Activated T-helper 2 cell treated with anti-CD3 and anti-CD28 coated beads, Interferon-gamma antibody, Interleukin-2, Interleukin-4, amounts not matched to agents 10 μg/mL and 5 μg/mL and 100 μg/mL, durations not matched to agents 14 hours and 24 hours and 36 hours (primary cell): ENCODE results near the gene SEMA6D. TPM values are rescaled to one million over a fixed set of nuclear protein-coding genes. Genes with fewer than 3 reads are reported as not detected.

Source experiments
- DNase-seq: peaks from one replicate; pipeline ENCODE4 v3.0.0; 2021; ENCODE audit warnings: low spot score
- H3K27ac Mint-ChIP-seq: one replicate; pipeline ENCODE4 v1.8.0; 2021; ENCODE audit warnings: mixed read lengths
- H3K27me3 Mint-ChIP-seq: one replicate; pipeline ENCODE4 v1.8.0; 2021; ENCODE audit warnings: low read depth, mixed read lengths
- H3K36me3 Mint-ChIP-seq: one replicate; pipeline ENCODE4 v1.8.0; 2021; ENCODE audit warnings: low read depth, mixed read lengths
- H3K4me1 Mint-ChIP-seq: one replicate; pipeline ENCODE4 v1.8.0; 2021; ENCODE audit warnings: low read depth, mixed read lengths
- H3K4me3 Mint-ChIP-seq: one replicate; pipeline ENCODE4 v1.8.0; 2021; ENCODE audit warnings: low read depth, mild to moderate bottlenecking, moderate library complexity, mixed read lengths
- H3K9me3 Mint-ChIP-seq: one replicate; pipeline ENCODE4 v1.8.0; 2021; ENCODE audit warnings: mixed read lengths
- intact Hi-C: fragments of 100-400 bp; cut with micrococcal nuclease; formaldehyde crosslinking; loops from one replicate; pipeline ENCODE4 v1.15.1; 2023
- total RNA-seq: library from RNA; stranded (reverse); gene quantifications from 2 replicates; pipeline ENCODE4 v1.2.3, GENCODE V29; 2022

SEMA6D gene
- total RNA-seq, 1 donor from 2014 or later, result not detected

DNA sequence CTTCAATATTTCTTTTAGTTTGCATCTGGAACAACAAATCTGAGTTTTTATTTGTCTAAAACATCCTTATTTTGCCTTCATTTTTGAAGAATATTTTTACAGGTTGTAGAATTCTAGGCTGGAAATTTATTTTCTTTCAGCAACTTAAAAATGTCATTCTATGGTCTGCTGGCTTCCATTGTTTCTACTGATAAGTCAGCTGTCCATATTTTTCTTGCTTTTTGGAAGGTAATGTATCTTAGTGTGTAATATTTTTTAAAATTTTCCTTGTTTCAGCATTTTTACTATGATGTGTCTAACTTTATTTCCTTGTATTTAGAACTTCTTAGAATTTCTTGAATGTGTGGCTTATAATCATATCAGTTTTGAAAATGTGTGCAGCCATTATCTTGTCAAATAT is 37.0 kb downstream of the SEMA6D start:
- no peaks in the 10 kb centered on the region for H3K4me1 Mint-ChIP-seq
- no peak for DNase-seq
- intact Hi-C loops, result no loop called here
- H3K36me3 Mint-ChIP-seq, result no peaks in the 10 kb centered on the region
- H3K9me3 Mint-ChIP-seq, result peaks cover 9% of the 10 kb centered on the region
- H3K27me3 Mint-ChIP-seq, result no peaks in the 10 kb centered on the region
- H3K4me3 Mint-ChIP-seq, result no peak overlapping the region
- H3K27ac Mint-ChIP-seq, result no peak overlapping the region

DNA sequence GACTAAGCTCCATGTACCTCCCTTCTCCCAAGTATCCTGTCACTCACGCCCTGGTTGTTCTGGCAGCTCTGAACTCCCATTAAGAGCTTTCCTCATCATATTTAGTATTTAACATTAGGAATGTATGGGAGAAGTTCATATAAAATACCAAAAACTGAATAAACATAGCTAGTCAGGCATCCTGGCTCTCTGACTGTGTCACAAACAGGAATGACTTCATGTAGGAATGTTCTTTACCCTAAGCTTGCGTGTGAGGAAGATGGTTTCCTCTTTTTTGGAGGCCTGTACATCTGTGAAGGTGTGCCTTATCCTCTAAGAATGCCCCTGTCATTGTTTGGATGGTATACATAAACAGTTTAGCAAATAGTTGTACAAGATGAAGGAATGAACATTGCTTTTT is 38.6 kb downstream of the SEMA6D start:
- H3K27ac Mint-ChIP-seq, result no peak overlapping the region
- H3K4me3 Mint-ChIP-seq, result no peak overlapping the region
- peaks cover 9% of the 10 kb centered on the region for H3K9me3 Mint-ChIP-seq
- no peaks in the 10 kb centered on the region for H3K4me1 Mint-ChIP-seq
- intact Hi-C loops, result no loop called here
- H3K27me3 Mint-ChIP-seq, result no peaks in the 10 kb centered on the region
- H3K36me3 Mint-ChIP-seq, result no peaks in the 10 kb centered on the region
- DNase-seq, result no peak

DNA sequence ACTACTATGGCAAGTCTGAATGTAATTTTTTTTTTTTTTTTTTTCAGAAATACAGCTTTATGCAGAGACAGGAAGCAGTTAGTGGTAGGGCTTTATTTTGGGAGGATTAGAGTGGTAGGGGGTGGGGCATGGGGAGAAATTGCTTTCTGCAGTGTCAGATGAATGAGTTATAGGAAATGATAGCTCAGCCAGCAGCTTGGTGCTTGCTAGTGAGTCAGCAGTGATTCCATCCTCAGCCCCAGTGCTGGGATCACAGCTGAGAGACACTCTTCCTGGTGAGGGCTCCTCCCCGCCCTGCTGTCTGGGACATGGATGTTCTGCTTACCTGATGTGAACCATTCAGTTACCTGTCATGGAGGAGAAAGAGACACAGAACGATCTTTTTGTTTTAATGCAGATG is 39.6 kb downstream of the SEMA6D start:
- intact Hi-C loops, result no loop called here
- Mint-ChIP-seq H3K4me1 (no peaks in the 10 kb centered on the region), H3K4me3 (no peak overlapping the region)

DNA sequence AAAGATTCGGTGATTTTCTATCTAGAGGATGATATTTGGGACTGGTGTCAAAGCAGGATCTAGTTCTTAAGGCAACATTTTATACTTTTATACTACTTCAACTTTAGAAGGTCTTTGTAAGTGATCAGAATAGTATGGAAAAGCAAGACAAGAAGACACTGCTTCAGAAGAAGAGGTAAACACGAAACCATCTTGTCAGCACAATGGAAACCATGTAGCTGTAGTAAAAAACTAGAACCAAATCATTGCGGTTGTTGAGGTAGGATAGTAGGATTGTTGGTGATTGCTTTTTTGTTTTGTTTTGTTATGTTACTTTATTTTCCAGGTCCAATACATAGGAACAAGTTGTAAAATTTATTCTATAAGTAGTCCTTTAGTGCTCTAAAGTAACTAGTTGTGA is 40.0 kb downstream of the SEMA6D start:
- intact Hi-C loops, result no loop called here
- no peaks in the 10 kb centered on the region for H3K36me3 Mint-ChIP-seq
- peaks cover 9% of the 10 kb centered on the region for H3K9me3 Mint-ChIP-seq
- no peaks in the 10 kb centered on the region for H3K4me1 Mint-ChIP-seq
- no peaks in the 10 kb centered on the region for H3K27me3 Mint-ChIP-seq
- H3K27ac Mint-ChIP-seq, result no peak overlapping the region
- H3K4me3 Mint-ChIP-seq, result no peak overlapping the region
- DNase-seq, result no peak

More for the DNA sequence above, 39.6 kb downstream of the SEMA6D start:
- H3K27me3 Mint-ChIP-seq, result no peaks in the 10 kb centered on the region
- H3K36me3 Mint-ChIP-seq, result no peaks in the 10 kb centered on the region
- peaks cover 9% of the 10 kb centered on the region for H3K9me3 Mint-ChIP-seq
- DNase-seq, result no peak
- H3K27ac Mint-ChIP-seq, result no peak overlapping the region

DNA sequence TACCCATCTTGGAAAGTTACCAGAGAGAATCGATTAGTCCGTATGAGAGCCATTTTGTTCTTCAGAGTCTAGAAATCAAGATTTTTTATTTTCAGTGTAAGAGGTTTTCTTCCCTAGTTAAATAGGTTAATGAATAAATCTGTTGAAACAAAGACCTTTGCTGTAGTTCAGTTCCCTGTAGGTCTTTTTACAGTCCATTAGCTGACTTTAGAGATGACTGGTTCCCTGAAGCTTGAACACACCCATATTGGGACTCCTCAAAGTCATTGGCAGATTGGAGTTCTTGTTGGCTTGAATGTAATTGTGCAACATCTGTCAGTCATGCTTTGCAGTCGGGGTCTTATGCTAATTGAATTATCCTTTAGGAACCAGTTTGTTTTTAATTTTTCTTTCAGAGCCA is 45.3 kb downstream of the SEMA6D start:
- H3K36me3 Mint-ChIP-seq, result no peaks in the 10 kb centered on the region
- no peak for DNase-seq
- H3K27me3 Mint-ChIP-seq, result no peaks in the 10 kb centered on the region
- H3K9me3 Mint-ChIP-seq, result no peaks in the 10 kb centered on the region
- no peak overlapping the region for H3K27ac Mint-ChIP-seq
- H3K4me3 Mint-ChIP-seq, result no peak overlapping the region
- H3K4me1 Mint-ChIP-seq, result no peaks in the 10 kb centered on the region
- intact Hi-C loops, result no loop called here

DNA sequence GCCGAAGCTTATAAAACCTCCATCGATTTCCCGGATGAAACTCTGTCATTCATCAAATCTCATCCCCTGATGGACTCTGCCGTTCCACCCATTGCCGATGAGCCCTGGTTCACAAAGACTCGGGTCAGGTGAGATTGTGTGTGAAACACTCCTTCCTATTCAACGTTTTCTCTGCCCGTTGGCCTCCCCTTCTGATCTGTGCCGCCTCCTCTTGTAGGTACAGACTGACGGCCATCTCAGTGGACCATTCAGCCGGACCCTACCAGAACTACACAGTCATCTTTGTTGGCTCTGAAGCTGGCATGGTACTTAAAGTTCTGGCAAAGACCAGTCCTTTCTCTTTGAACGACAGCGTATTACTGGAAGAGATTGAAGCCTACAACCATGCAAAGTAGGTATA is 47.4 kb downstream of the SEMA6D start:
- no peaks in the 10 kb centered on the region for H3K9me3 Mint-ChIP-seq
- no peak for DNase-seq
- H3K4me1 Mint-ChIP-seq, result no peaks in the 10 kb centered on the region
- no peaks in the 10 kb centered on the region for H3K36me3 Mint-ChIP-seq
- H3K27ac Mint-ChIP-seq, result no peak overlapping the region
- intact Hi-C loops, result no loop called here
- no peak overlapping the region for H3K4me3 Mint-ChIP-seq
- no peaks in the 10 kb centered on the region for H3K27me3 Mint-ChIP-seq

DNA sequence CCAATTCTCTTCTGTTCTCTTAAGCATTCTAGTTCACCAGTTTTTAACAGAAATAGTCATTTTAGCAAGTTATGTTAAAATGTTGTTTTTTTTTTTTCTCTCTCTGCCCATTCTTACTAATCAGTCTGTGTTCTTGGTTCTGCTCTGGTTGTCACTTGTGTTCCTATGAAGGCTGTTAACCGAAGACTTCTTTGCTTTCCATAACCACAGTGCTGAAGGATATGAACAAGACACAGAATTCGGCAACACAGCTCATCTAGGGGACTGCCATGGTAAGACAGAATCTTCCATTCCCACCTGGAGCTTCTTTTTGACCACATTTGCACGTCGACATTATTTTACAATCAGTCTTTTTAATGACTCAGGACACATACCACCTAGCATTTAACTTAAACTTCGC is 49.1 kb downstream of the SEMA6D start:
- no peak for DNase-seq
- Mint-ChIP-seq H3K4me3 (no peak overlapping the region), H3K27me3 (no peaks in the 10 kb centered on the region), H3K27ac (no peak overlapping the region), H3K9me3 (peaks cover 4% of the 10 kb centered on the region), H3K4me1 (no peaks in the 10 kb centered on the region), H3K36me3 (no peaks in the 10 kb centered on the region)
- intact Hi-C loops, result no loop called here

DNA sequence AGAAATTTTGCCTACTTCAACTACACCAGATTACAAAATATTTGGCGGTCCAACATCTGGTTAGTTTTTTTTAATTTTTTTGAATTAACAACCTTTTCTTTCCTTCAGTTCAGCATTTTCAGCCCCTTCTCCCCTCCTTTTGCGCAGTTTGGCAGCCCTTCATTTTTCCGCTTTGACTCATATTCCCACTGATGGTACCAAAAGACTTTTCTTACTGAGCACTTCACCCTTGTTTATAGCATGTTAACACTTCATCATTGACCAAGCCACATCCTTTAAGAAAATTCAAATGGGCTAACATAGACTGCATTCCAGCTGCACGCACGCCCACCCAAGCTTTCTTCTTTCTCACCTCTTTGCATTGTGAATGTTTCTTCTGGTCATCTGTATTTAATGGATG is 49.7 kb downstream of the SEMA6D start:
- peaks cover 4% of the 10 kb centered on the region for H3K9me3 Mint-ChIP-seq
- intact Hi-C loops, result no loop called here
- no peak overlapping the region for H3K27ac Mint-ChIP-seq
- no peaks in the 10 kb centered on the region for H3K4me1 Mint-ChIP-seq
- H3K36me3 Mint-ChIP-seq, result no peaks in the 10 kb centered on the region
- no peaks in the 10 kb centered on the region for H3K27me3 Mint-ChIP-seq
- DNase-seq, result no peak
- no peak overlapping the region for H3K4me3 Mint-ChIP-seq

DNA sequence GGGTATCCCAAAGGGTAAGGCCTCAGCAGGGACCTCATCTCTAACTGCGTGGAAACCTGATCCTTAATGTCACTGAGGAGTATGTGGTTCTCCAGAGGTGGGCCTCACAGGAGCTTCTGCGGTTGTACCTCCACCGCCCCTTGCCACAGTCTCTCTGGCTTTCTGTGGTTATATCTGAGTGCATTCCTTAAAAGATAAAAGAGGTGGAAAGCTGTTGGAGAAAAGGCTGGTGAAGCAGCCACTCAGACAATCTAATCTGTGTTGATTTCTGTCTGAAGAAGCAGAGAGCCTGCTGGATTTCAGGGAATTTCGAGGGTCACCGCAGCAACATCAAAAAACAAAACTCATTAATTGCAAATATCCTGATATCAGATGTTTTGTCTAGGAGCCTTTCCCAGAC is 51.4 kb downstream of the SEMA6D start:
- Mint-ChIP-seq H3K27me3 (no peaks in the 10 kb centered on the region), H3K4me1 (no peaks in the 10 kb centered on the region), H3K27ac (no peak overlapping the region), H3K4me3 (no peak overlapping the region), H3K36me3 (no peaks in the 10 kb centered on the region), H3K9me3 (peaks cover 4% of the 10 kb centered on the region)
- intact Hi-C loops, result no loop called here
- DNase-seq, result no peak

DNA sequence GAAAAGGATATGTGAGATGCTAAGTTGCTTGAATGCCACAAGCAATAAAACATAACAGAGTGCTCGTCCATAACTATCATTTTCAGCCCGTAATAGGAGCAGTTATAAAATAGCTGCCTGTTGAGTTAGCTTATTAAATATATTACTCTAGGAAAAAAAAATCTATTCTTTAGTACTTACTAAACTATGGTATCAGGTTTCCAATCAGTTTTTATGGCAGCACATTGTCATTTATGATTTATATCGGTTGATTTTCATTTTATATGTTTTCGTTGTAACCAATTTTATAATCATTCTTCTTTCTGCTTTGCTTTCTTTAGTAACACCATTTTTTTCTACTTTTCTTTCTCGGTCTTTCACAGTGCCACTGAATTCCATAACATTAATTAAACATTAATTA is 51.9 kb downstream of the SEMA6D start:
- Mint-ChIP-seq H3K4me1 (no peaks in the 10 kb centered on the region), H3K27me3 (no peaks in the 10 kb centered on the region), H3K36me3 (no peaks in the 10 kb centered on the region), H3K9me3 (peaks cover 4% of the 10 kb centered on the region), H3K4me3 (no peak overlapping the region), H3K27ac (no peak overlapping the region)
- intact Hi-C loops, result no loop called here
- no peak for DNase-seq

DNA sequence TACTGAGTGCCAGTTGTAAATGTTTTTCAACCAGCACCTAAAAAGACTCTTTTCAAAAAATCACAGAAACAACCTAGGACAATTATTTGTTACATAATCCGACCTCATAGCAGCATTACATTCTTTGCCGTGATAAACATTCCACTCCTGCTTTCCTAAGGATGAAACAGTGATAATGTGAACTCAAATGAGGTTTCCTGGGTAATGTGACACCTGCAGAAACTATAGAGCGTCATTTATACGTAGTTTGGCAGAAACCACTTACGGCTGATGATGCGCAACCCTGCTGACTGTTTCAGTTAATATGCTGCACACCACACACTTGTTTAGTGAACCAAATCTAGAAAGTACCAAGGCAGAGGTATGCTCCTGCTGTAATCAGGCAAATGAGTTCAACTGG is 55.8 kb downstream of the SEMA6D start:
- H3K4me1 Mint-ChIP-seq, result no peaks in the 10 kb centered on the region
- peaks cover 4% of the 10 kb centered on the region for H3K9me3 Mint-ChIP-seq
- H3K27ac Mint-ChIP-seq, result no peak overlapping the region
- intact Hi-C loops, result no loop called here
- no peaks in the 10 kb centered on the region for H3K27me3 Mint-ChIP-seq
- H3K4me3 Mint-ChIP-seq, result no peak overlapping the region
- no peak for DNase-seq
- no peaks in the 10 kb centered on the region for H3K36me3 Mint-ChIP-seq

DNA sequence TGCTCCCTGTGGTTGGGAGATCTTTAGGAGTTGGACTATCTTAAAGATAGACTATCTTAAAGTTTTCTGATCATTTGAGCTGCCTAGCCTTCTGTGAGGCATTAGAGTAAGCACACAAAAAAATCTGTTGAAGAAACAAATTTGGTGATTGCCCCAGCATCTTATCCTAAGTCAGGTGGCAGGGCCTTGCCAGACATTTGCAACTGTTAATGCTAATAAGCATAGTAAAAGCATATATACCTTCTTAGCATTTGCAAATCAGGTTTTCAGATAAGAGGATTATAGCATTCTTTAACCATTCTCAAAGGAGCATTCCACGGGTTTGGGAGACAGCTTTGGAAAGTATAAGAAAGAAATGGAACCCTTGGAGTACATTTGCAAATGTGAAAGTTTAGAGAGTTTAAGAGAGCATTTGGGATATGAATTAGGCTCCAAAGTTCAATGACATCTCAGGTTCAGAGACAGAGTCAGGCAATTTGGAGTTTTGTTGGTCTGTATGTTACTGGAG is 61.0 kb downstream of the SEMA6D start:
- Mint-ChIP-seq H3K4me1 (no peaks in the 10 kb centered on the region), H3K27ac (no peak overlapping the region), H3K4me3 (no peak overlapping the region), H3K27me3 (no peaks in the 10 kb centered on the region), H3K9me3 (no peaks in the 10 kb centered on the region), H3K36me3 (no peaks in the 10 kb centered on the region)
- no peak for DNase-seq
- intact Hi-C loops, result no loop called here

DNA sequence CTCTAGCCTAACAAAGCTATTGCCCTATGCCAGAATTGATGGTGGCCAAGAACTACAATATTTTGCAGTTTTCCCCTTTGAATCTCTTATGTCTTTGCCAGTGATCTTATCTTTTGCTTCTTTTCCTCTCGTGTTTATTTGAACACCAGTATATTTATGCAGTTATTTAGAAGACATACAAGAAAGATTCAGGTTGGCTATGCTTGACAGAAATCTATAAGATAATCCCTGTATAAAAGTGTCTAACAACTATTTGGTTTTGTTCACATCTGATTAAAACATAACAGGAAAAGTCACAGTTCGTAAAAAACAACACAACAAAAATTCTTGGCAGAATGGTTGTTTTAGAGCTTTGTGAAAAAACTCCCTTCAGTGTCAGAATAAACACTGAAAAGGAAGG is 63.7 kb downstream of the SEMA6D start:
- Mint-ChIP-seq H3K9me3 (no peaks in the 10 kb centered on the region), H3K27me3 (no peaks in the 10 kb centered on the region), H3K4me1 (no peaks in the 10 kb centered on the region), H3K4me3 (no peak overlapping the region), H3K36me3 (no peaks in the 10 kb centered on the region), H3K27ac (no peak overlapping the region)
- no peak for DNase-seq
- intact Hi-C loops, result no loop called here

DNA sequence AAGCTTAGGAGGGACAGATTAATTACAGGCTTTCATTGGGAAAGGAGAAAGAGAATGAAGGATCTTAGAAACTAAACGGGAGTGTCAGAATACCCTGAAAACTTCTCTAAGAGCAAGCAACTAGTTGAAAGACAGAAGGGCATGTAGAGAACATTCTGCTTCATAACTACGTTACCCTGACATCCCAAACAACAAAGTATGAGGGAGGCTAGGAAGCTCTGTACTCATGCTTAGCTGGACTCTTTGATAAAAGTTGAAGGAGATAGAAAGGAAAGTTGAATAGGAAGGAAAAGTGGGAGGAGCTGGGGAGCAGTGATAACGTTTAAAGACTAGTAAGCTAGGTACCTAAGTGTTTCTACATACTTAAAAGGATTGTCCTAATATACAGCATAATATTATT is 64.2 kb downstream of the SEMA6D start:
- no peak overlapping the region for H3K4me3 Mint-ChIP-seq
- H3K9me3 Mint-ChIP-seq, result no peaks in the 10 kb centered on the region
- DNase-seq, result no peak
- intact Hi-C loops, result no loop called here
- H3K36me3 Mint-ChIP-seq, result no peaks in the 10 kb centered on the region
- H3K4me1 Mint-ChIP-seq, result no peaks in the 10 kb centered on the region
- H3K27ac Mint-ChIP-seq, result no peak overlapping the region
- no peaks in the 10 kb centered on the region for H3K27me3 Mint-ChIP-seq
